Renal pelvis (tissue), 4 donors: ENCODE data around the gene B4GALT2. TPM values are rescaled to one million over a fixed set of nuclear protein-coding genes. Genes with fewer than 3 reads are reported as not detected.

Source experiments
- DNase-seq: peaks from one replicate; pipeline ENCODE4 v3.0.0-alpha.2; 2013
- polyA plus RNA-seq, 3 donors: library from polyadenylated mRNA; unstranded; fragments of 120-200 nt; gene quantifications; one replicate each; pipeline ENCODE4 v1.2.1, GENCODE V29; 2013; ENCODE audit not compliant: insufficient read length in 3 of 3

B4GALT2 gene
- polyA plus RNA-seq, 3 donors, result 38.0 to 50.6 (median 42.1) TPM

DNA sequence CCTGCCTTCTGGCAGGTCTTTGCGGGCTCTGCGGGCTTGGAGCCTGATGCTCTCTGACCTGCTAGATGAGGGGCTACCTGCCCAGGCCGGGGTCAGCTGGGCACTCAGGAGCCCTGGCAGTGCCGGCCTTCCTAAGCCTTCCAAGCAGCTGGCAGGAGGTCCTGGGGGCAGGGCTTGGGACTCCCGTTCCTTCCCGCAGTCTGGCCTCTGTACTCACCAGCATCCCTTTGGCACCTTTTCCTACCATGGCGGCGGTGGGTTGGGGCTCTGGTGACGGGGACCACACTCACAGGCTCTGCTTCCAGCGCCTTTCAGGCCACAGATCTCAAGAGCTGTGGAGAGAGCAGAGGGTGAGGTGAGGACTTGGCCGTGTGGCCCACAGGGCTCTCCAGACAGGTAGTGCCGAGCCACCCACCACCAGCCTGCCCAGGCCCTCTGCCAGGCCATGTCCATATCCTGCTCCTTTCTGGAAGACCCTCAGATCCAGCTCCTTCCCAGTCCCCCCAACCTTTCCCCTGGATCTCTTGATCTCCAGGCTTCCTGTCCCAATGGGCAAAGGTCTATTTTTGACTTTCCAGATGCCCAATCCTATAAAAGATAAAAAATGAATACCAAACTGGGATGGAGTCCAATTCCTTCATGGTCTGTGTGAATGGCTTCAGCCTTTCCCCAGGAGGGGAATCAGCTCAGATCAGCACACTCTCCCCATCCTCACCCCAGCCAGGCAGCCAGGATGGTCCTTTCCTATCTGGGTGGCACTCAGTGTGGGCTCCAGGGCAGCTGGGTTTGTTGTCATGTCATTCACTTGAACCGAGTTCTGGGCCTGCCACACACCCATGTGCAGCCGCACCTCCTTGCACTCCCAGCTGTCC is 45.3 kb downstream of the B4GALT2 start:
- no peak for DNase-seq

- DNase-seq, result no peak
Measured at GRCh38 chr1:44024903-44025525, 46.0 kb downstream of the B4GALT2 start.

- no peak for DNase-seq
Measured at GRCh38 chr1:44025816-44026215, 46.8 kb downstream of the B4GALT2 start.

GRCh38 chr1:44027320-44027719 is 48.3 kb downstream of the B4GALT2 start:
- no peak for DNase-seq

GRCh38 chr1:44029260-44029910 is 50.4 kb downstream of the B4GALT2 start:
- DNase-seq, result no peak

DNA sequence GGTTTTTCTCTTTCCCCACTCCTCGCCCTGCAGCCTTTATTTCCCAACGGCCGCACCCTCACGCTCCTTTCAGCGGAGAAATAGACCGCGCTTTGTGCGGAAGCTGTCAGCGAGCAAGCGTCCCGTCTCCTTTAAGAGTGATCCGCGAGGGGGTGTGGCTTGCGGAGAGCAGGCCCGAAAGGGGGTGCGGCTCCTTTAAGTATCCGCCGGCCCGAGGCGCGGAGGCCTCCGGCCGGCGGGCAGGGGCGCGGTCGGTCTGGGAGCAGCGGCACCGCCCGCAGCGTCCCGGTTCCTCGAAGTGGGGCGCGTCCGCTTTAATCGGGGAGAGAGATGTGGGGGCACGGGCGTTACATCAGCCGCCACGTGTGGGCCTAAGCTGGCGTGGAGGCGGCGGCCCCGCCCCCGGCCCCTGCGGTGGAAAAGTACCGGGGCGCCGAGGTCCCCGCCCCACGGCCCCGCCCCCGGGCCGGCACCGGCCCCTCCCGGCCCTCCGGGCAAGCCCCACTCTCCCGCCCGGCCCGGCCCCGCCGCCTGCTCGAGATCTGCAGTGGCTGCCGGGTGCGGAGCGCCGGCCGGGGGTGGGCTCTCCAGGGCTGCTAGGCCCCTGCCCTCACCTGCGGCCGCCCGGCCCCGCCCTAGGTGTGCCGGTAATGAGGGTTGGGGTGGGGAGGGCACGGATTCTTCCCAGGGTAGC is 51.0 kb downstream of the B4GALT2 start:
- peak; percentile 88 for DNase-seq

DNA sequence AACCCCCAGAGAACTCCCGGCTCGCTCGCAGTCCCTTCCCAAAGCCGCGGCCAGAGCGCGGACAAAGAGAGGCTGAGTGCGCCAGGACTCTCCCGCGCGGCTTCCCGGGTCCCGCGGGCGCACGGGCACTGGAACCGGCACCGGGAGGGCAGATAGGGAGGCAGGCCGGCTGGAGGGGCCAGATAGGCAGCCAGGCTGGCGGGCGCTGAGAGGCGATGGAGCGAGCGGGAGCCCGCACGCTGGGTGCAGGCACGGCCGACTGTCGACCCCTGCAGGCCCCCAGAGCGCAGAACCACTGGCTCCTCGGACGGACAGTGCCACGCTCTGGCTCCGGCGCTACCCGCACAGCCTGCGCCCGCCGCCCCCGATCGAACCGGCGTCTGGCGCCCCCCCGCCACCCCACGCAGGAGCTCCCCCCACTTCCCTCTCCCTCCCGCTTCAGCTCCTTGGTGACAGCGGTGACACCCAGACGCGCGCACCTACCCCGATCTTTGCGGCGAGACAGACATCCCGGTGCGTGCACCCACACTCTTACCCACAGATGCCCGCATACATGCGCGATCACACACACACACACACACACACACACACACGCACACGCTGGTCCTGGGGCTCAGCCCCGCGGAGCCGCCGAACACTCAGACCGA is 51.7 kb downstream of the B4GALT2 start:
- DNase-seq, result peak; percentile 35

DNA sequence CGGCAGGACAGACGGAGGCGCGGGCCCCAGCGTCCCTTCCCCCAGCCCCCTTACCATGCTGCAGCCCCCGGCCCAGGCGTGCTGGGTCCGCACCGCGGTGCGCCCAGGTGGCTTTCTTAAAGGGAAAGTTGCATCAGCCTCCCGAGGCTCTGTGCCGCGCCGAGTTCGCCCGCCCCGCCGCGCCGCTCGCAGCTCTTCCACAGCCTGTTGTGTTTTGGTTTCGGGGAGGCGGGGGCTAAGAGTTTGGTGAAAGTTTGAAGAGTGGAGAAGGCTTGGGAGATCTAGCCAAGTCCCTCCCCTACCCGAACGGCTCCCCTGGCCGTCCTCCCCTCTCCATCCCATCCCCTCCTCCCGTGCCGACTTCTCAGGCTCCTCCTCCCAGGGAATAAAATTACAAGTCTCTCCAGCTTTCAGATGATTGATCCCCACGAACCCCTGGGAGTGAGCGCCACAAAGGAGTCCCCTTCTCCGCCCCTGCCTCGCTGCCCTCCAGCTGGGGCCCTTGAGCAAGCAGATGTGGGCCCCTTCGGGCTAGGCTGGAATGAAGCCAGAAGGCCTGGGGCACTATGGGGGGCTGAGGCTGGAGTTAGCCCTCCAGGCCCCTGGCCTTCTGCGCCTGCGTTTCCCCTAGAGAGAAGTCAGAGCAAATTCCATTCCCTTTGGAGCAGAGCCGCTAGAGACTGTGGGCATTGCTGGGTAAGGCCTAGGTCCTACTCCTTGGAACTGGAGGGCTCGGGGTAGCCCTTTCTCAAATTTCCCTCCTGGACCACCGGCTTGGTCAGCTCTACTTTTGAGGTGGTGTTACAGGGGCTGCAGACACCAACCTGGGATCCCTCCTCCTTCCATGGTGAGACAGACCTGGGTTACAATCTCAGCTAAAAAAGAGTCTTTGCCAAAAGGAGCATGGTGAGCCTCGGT is 52.5 kb downstream of the B4GALT2 start, which contains the start of gene SLC6A9:
Gene SLC6A9, minus strand, starts transcription at position 211 of the 918 bp plus-strand sequence. CDS start 7,185 bp downstream, outside the sequence.
- DNase-seq, result peak; percentile 68

DNA sequence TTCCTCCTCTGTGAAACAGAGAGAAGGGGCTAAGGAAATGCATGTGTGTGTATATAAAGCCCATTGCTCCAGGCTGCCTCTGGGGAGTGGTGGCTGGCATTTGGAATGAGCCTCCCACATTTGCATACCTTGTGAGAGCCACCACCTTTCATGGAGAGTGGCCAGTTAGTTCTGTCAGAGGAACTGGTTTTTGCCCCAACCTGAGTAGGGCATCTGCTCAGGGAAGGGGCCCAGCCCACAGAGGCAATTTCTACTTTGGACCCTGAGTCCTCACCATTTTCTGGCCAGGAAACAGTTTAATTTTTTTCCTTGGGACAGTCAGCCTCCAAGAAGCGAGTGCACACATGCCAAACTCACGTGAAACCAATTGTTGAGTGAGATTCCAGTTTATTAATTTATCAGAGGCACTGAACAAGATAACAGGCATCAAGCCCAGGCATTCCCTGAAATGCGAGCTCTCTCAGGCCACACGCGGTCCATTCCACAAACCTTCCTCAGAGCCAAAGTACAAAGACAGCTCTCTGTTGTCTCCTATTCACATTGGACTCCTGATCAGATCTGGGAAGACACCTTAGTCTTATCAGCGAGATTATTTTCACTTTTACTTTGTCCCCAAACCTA is 53.3 kb downstream of the B4GALT2 start:
- no peak for DNase-seq

GRCh38 chr1:44033041-44033575 is 54.1 kb downstream of the B4GALT2 start:
- no peak for DNase-seq

DNA sequence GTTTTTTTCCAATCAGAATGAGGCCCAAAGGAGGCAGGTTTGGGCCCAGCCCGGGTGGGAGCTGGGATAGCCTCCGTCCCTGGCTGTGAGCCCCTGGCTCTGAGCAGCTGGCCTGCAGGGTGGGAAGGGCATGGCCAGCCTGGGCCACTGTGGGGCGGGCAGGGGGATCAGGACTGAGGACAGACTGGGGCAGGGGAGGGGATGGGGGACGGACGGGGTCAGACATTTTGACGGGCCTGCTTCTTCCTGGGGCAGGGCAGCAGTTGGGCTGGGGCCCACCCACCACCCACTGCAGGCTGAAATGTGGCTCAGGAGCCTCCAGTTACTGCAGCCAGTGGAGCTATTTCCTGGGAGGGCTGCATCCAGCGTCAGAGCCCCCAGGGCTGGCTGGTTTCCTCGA is 54.7 kb downstream of the B4GALT2 start:
- DNase-seq, result no peak

- DNase-seq, result no peak
Measured at GRCh38 chr1:44034423-44034822, 55.4 kb downstream of the B4GALT2 start.

GRCh38 chr1:44034976-44035716 is 56.1 kb downstream of the B4GALT2 start:
- DNase-seq, result no peak

- no peak for DNase-seq
Measured at GRCh38 chr1:44035726-44036408, 56.9 kb downstream of the B4GALT2 start.

DNA sequence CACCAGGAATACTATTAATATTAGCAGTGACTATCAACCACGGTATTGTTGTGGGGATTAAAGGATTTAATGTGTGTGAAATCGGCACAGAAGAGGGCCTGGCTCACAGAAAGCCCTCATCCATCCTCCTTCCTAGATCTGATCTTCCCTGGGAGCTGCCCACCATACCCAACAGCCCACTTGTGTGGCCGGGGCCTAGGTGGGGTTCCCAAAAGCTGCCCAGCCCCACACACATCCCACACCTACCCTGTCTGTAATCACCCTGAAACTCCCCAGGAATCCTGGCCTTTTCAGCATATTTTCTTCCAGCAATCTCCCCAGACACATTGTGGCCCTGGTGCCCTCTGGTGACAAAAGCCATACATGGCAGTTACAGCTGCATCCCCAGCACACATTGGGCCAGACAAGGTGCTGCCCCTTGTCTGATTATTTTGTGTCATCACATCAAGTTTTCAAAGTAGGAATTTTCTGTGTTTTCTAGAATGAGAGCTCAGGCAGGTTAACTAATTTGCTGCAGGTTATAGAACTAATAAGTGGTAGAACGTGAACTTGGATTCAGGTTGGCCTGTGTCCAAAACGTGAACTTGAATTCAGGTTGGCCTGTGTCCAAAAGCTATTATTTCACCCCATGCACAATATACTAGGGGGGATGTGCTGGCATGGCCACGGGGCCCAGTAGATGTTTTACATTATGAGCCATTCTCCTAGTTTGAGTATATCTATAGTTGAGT is 57.6 kb downstream of the B4GALT2 start:
- DNase-seq, result peak; percentile 51

DNA sequence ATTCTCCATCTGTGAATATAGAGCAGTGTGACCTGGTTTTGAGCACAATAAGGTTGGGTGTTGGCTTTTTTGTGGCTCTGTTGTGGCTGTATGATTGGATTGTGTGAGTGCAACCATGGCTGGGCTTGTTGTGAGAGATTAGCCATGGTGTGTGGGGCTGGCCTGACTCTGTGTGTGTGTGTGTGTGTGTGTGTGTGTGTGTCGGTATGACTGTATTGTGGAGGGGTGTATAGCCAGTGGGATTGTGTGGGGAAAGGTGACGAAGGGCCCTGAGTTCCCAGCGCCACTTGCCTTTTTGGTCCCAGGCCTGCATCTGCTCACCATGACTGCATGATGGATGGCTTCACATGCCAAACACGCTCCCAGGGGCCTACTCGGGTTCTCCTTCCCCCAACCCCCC is 58.1 kb downstream of the B4GALT2 start:
- DNase-seq, result no peak

DNA sequence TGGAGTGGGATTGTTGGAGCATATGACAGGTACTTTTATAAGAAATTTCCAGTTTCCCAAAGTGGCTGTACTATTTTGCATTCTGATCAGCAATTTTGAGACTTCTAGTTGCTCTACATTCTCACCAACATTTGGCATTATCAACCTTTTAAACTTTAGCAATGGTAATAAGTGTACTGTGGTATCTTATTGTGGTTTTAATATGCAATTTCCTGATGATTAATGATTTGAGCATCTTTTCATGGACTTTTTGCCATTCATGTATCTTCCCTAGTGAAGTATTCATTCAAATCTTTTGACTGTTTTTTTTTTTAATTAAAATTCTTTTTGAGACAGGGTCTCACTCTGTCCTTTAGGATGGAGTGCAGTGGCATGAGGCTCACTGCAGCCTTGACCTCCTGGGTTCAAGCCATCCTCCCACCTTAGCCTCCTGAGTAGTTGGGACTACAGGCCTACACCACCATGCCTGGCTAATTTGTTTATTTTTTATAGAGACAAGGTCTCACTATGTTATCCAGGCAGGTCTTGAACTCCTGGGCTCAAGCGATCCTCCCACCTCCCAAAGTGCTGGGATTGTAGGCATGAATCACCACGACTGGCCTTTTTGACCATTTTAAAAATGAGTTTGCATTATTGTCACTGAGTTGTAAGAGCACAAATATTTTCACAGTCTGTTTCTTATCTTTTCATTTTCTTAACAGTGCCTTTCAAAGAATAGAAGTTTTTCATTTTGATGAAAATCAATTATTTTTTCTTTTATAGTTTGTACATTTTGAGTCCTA is 60.1 kb downstream of the B4GALT2 start:
- DNase-seq, result no peak
